ENCODE measurements around the gene KDM4F.

Gene KDM4F

GRCh38 chr11:95095858-95096587 lies 46.8 kb downstream of the KDM4F start:
- Histone ChIP-seq H3K9ac (ENCODE audit: low read length) (no peak overlapping the region), H3K4me3 (ENCODE audit: low read length) (no peak overlapping the region)

GRCh38 chr11:95097209-95097608 lies 48.0 kb downstream of the KDM4F start:
- no peak overlapping the region for H3K9ac ChIP-seq (ENCODE audit: low read length)
- no peaks in the 10 kb centered on the region for H3K36me3 ChIP-seq (ENCODE audit: control insufficient read depth, low read depth, low read length)
- H3K27ac ChIP-seq (ENCODE audit: low read length), result no peak overlapping the region
- H3K27me3 ChIP-seq (ENCODE audit: control insufficient read depth, insufficient read depth, low read length), result peaks cover 2% of the 10 kb centered on the region
- no peak overlapping the region for H3K4me3 ChIP-seq (ENCODE audit: low read length)
- H3K4me1 ChIP-seq (ENCODE audit: control insufficient read depth, low read depth, low read length), result peaks cover 4% of the 10 kb centered on the region
- H3K9me3 ChIP-seq (ENCODE audit: control insufficient read depth, low read depth, low read length), result no peaks in the 10 kb centered on the region

More at GRCh38 chr11:95095858-95096587, 46.8 kb downstream of the KDM4F start:
- H3K9me3 ChIP-seq (ENCODE audit: control insufficient read depth, low read depth, low read length), result no peaks in the 10 kb centered on the region
- no peaks in the 10 kb centered on the region for H3K36me3 ChIP-seq (ENCODE audit: control insufficient read depth, low read depth, low read length)
- H3K27ac ChIP-seq (ENCODE audit: low read length), result no peak overlapping the region
- peaks cover 13% of the 10 kb centered on the region for H3K27me3 ChIP-seq (ENCODE audit: control insufficient read depth, insufficient read depth, low read length)
- peaks cover 4% of the 10 kb centered on the region for H3K4me1 ChIP-seq (ENCODE audit: control insufficient read depth, low read depth, low read length)

- H3K4me1 ChIP-seq (ENCODE audit: control insufficient read depth, low read depth, low read length), result no peaks in the 10 kb centered on the region
- H3K27ac ChIP-seq (ENCODE audit: low read length), result no peak overlapping the region
Measured at GRCh38 chr11:95098826-95099225, 49.6 kb downstream of the KDM4F start.

GRCh38 chr11:95100191-95100648 lies 51.0 kb downstream of the KDM4F start:
- Histone ChIP-seq H3K9me3 (ENCODE audit: control insufficient read depth, low read depth, low read length) (no peaks in the 10 kb centered on the region), H3K4me1 (ENCODE audit: control insufficient read depth, low read depth, low read length) (no peaks in the 10 kb centered on the region), H3K36me3 (ENCODE audit: control insufficient read depth, low read depth, low read length) (no peaks in the 10 kb centered on the region)

More at GRCh38 chr11:95098826-95099225, 49.6 kb downstream of the KDM4F start:
- Histone ChIP-seq H3K27me3 (ENCODE audit: control insufficient read depth, insufficient read depth, low read length) (no peaks in the 10 kb centered on the region), H3K36me3 (ENCODE audit: control insufficient read depth, low read depth, low read length) (no peaks in the 10 kb centered on the region), H3K9ac (ENCODE audit: low read length) (no peak overlapping the region), H3K9me3 (ENCODE audit: control insufficient read depth, low read depth, low read length) (no peaks in the 10 kb centered on the region), H3K4me3 (ENCODE audit: low read length) (no peak overlapping the region)

More at GRCh38 chr11:95100191-95100648, 51.0 kb downstream of the KDM4F start:
- Histone ChIP-seq H3K27me3 (ENCODE audit: control insufficient read depth, insufficient read depth, low read length) (no peaks in the 10 kb centered on the region), H3K27ac (ENCODE audit: low read length) (no peak overlapping the region), H3K9ac (ENCODE audit: low read length) (no peak overlapping the region), H3K4me3 (ENCODE audit: low read length) (no peak overlapping the region)

Measured in iPS-18a (cell line).